NOMO-1 treated with DMSO at 0.1 percent for 48 hours (cell line): ENCODE results near the gene PTPRK.
A peak's percentile ranks its signal among the peaks of the same experiment; 100 is the strongest.
"Not testable (repeated sequence)": the region's sequence is repeated elsewhere in the genome, so short reads cannot be mapped to it uniquely, and the experiment has no call there.

Experiments
- DNase-seq: peaks from one replicate; lab custom pipeline; 2025; ENCODE audit not compliant: unreplicated experiment; lab: John Stamatoyannopoulos, UW

PTPRK gene

DNA sequence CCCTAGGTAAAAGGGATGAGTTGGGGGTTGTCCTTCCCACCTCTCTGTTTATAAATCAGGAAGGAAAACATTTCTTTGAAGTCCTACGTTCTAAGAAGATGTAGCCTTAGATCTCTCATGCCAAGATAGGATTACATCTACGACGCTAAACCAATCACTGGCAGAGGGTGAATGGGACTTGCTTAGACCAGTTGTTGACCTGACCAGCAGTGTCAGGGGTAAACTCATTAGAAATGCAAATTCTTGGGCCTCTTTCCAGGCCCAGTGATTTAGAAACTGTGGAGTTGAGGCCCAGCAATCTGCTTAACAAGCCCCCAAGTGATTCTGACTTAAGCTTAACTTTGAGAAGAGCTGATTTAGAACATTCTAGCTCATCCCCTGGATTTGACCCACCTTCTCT lies 472.4 kb downstream of the PTPRK start:
- no peak for DNase-seq

DNA sequence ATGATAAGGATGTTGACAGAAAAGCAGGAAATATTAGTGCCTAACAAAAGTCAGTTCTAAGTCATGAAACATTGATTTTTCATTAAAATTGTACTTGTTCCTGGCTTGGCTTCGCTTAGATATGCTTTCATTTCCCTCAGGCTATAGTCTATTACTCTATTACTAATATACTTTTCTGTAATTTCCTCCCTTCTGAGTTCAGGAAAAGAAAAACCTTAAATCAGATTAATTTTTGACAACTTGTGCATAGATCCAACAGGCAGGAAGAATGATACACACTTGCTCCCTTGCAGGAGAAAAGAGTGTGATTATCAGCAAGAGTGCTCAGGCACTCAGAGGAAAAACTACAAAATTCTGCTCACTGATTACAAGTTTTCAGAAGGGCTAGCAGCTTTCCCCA lies 474.4 kb downstream of the PTPRK start:
- DNase-seq: no peak

GRCh38 chr6:128039543-128039942 lies 480.9 kb downstream of the PTPRK start:
- DNase-seq: no peak

DNA sequence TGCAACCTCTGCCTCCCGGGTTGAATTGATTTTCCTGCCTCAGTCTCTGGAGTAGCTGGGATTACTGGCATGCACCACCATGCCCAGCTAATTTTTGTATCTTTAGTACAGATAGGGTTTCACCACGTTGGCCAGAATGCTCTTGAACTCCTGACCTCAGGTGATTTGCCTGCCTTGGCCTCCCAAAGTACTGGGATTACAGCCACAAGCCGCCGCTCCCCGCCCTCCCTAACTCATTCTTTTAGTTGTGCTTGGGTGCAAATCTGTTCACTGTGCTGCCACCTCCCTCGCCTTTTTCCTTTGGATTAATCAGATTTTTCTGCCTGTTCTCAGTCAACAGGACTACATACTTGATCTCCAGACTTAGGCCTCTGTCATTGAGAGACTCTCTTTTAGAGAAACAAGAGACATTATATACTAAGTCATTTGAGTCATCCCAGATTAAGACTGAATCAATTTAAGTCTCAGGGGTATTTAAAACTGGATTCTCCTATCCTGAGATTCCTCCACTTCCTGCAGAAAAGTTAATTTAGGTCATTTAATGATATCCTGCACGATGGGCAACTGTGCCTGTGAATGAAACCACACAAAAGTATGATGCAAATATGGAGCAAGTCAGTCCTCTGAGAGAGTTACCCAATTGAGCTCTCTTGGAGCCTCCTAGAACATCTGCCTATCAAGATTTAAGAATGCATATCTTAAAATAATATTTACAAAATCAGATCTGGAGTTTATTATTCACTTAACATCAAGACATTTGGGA lies 483.4 kb downstream of the PTPRK start:
- DNase-seq: peak; percentile 11

- no peak for DNase-seq
These were observed 487.2 kb downstream of the PTPRK start for GRCh38 chr6:128033156-128033555.

DNA sequence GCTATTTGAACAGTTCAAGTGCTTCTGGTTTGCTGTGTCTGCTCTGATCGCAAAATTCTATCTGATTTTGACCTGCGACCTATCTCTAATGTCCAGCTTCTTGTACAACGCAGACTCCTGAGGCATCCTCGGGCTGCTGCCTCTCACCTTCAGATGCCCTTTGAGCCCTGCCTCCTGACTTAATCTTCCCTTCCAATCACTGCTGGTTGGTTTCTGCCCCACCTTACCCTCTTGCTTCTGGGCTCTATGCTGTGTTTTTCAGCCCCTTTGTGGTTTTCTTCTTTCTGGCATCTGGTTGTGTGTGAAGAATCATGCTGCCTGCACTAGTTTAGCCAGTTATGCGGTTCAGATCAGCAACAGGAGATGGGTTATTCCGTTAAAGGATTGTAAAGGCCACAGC lies 488.4 kb downstream of the PTPRK start:
- no peak for DNase-seq

- no peak for DNase-seq
These were observed 490.6 kb downstream of the PTPRK start for GRCh38 chr6:128029826-128030225.

- DNase-seq: no peak
These were observed 492.2 kb downstream of the PTPRK start for GRCh38 chr6:128028183-128028582.

DNA sequence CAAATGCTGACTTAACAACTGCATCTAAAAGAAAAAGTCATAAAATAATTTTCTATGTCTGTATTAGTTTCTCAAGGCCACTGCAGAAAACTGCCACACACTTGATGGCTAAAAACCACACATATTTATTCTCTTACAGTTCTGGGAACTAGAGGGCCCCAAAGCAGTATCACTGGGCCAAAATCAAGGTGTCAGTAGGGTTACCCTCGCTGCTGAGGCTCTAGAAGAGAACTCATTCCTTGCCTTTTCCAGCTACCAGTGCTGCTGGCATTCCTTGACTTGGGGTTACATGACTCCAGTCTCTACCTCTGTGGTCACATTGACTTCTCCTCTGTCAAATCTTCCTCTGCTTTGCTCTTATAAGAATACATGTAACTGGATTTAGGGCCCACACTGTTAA lies 494.9 kb downstream of the PTPRK start:
- no peak for DNase-seq

DNA sequence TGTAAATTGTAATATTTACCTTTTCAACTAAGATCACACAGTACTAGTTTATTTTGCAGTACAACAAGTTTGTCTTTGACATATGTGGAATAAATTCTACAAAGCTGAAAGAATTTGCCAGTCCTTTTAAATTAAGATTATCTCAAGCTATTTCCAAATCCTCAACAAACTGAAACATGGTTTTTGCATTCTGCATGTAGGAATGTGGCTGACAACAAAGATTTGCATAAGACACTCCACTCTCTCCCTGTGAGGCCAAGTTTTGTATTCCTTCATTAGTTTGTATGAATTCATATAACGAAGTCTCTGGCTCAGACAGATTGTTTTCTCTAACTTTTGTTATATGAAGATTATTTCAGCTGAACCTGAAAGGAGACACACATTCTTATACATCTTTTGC lies 495.4 kb downstream of the PTPRK start:
- DNase-seq: no peak

- no peak for DNase-seq
These were observed 496.4 kb downstream of the PTPRK start for GRCh38 chr6:128024046-128024445.

GRCh38 chr6:128018821-128019220 lies 501.6 kb downstream of the PTPRK start:
- DNase-seq: no peak

DNA sequence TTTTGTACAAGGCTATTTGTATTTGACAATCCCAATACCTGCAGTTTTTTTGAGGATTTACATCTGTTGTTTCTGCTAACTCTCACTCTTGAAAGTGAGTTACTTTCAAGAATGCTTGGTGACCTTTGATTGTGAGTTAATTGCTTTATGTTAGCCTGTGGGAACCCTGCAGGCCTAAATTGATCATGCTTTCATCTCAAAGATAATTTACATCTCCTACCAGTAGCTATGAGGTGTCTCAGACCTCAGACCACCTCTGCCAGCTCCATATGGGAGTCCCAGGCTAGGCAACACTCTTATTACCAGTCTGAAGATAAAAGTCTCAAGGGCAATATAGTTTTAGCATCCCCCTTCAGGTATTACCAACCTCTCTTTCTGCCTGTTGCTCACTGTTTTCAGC lies 503.1 kb downstream of the PTPRK start:
- DNase-seq: no peak

DNA sequence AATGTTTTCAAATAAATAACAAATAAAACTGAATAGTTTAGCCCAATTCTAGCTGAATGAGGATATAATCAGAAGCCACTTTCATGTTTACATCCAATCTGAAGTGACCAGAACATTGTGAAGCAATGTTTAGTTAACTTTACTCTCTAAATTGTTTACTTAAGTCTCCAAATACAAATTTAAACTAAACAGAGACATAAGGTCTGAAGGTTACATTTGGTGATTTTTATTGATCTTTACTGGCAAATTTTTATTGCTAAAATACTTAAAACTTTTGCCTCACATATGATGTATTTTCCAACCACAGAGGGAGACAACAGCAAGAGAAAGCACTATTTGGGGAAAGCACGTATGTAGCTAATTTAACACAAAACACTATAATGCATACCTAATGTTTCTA lies 512.7 kb downstream of the PTPRK start:
- no peak for DNase-seq

GRCh38 chr6:128005009-128005408 lies 515.4 kb downstream of the PTPRK start:
- no peak for DNase-seq

DNA sequence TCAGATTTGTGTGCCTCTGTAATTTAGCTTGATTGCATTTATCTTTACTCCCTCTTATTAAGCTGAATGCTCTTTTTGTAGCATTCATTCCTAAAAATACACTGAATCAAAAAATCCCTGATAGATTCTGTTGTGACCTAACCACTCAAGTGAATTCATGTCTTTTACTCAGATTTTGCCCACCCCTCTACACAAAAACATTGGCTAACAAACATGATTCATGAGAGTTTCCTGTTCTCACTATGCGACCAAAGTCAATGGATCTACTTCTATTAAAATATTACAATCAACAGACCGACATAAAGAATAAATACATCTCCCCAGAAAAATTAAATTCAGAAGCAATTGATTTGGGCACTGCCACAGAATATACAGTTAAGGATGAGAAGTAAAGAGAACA lies 520.0 kb downstream of the PTPRK start:
- no peak for DNase-seq

DNA sequence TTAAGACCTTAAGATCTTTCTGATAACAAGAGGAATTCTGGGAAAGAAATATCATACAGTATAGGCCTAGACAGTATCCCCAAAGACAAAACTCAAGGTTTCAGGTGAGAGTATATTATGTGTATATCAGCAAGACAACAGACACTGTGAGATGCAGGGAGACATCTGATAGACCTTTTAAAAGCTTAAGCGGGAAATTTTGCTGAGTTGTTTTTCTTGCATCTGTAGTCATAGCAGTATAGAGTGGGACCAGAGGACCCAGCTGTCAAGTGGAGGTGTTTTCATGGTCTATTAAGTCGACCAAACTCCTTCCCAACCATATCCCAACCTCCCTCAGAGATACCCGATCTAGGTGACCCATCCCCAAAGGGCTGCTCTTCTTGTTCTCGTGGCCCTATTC lies 521.4 kb downstream of the PTPRK start:
- no peak for DNase-seq

- no peak for DNase-seq
These were observed 522.8 kb downstream of the PTPRK start for GRCh38 chr6:127997496-127998164.

DNA sequence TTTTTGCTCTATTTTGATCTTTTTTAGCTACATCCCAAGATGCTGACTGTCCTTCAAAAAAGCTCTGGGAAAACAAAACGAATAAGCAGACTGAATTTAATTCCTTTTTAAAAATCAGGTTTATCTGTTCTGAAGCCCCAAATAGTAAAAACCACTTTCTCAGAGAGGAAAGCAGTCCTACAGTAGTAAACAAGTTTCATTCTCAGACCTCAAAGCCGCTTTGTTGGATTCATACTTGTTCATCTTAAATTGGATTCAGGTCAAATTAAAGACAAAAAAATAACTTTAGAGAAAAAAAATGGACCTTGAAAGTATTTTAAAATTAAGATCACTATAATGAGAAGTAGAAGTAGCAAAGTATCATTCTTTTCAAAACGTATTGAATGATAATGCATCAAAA lies 523.5 kb downstream of the PTPRK start:
- DNase-seq: no peak

DNA sequence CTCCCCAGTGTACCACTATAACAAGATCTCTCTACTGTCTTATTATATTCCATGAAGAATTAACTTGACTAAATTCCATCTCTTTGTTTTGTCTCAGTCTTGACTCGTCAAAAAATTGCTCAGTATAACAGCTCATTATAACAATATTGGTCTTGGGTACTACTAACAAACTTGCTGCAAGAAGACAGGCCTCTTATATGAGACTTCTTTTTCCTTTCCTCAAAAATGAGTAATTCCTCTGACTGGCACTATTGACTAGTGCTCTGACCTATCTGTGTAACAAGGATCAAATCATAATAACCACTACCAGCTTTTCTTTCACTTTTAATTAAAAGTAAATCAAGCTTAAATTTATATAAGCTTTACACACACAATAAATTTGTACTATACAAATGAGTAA lies 528.3 kb downstream of the PTPRK start:
- no peak for DNase-seq

DNA sequence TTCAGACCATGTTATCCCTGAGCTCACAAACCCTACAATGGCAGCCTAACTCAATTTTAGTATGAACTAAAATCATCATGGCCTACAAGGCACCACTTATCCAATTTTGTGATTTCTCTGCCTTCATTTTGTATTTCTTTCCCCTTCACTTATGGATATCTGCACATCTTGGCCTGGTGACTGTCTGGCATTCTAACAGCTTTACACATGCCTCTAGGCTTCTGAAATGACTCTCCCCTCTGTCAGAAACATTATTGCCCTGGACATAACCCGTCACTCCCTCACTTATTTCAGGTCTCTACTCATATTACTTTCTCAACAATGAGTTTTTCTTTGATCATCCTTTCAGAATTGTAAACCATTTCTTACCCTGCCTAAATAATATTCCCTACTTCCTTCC lies 530.3 kb downstream of the PTPRK start:
- DNase-seq: no peak

GRCh38 chr6:127980996-127981395 lies 539.4 kb downstream of the PTPRK start:
- no peak for DNase-seq

- DNase-seq: not testable (repeated sequence)
These were observed 542.2 kb downstream of the PTPRK start for GRCh38 chr6:127978185-127978584.
